H1 (cell line): ENCODE results near the gene SEMA6A. TPM values are rescaled to one million over a fixed set of nuclear protein-coding genes. Genes with fewer than 3 reads are reported as not detected.

Experiments
- CTCF ChIA-PET: fragments of 300-600 bp; sonication (Branson Sonifier 250); formaldehyde crosslinking; loops from one replicate; lab custom pipeline; 2021; ENCODE audit not compliant: partially characterized antibody; lab: Charles Lee
- POLR2A ChIA-PET: fragments of 300-600 bp; sonication (Branson Sonifier 250); formaldehyde crosslinking; loops from one replicate; lab custom pipeline; 2021; ENCODE audit warnings: inconsistent platforms; ENCODE audit not compliant: partially characterized antibody; lab: Charles Lee
- DNase-seq, 2 experiments: peaks; one replicate each; pipeline versions ENCODE4 v3.0.0 to v3.0.0-alpha.2; 2010 to 2022; ENCODE audit warnings: low spot score in 2 of 2, low read depth in 1 of 2, mixed read lengths in 1 of 2
- FAIRE-seq: peaks from 2 replicates; lab custom pipeline; 2011; peaks lifted over from hg19 to GRCh38; lab: Jason Lieb, UNC
- H2AFZ ChIP-seq: 2 replicates; pipeline ENCODE4 v1.8.1; 2012; ENCODE audit warnings: low read length, inconsistent platforms
- H2AK5ac ChIP-seq: 2 replicates; pipeline ENCODE4 v1.6.1; 2013; ENCODE audit warnings: low read depth, low read length
- H2BK120ac ChIP-seq: replicated peaks from 2 replicates; pipeline ENCODE3; 2013; ENCODE audit warnings: low read depth, low read length, inconsistent platforms
- H2BK12ac ChIP-seq: 2 replicates; pipeline ENCODE4 v1.6.1; 2013; ENCODE audit warnings: low read depth, low read length
- H2BK15ac ChIP-seq: 2 replicates; pipeline ENCODE4 v1.6.1; 2013; ENCODE audit warnings: low read length
- H2BK20ac ChIP-seq: 2 replicates; pipeline ENCODE4 v1.6.1; 2013; ENCODE audit warnings: low read length
- H2BK5ac ChIP-seq: 2 replicates; pipeline ENCODE4 v1.6.1; 2013; ENCODE audit warnings: low read depth, low read length
- H3K14ac ChIP-seq: 2 replicates; pipeline ENCODE4 v1.6.1; 2013; ENCODE audit warnings: inconsistent platforms; ENCODE audit not compliant: insufficient read length
- H3K18ac ChIP-seq: 2 replicates; pipeline ENCODE4 v1.6.1; 2013; ENCODE audit warnings: low read length; ENCODE audit errors: extremely low read depth
- H3K23ac ChIP-seq: 2 replicates; pipeline ENCODE4 v1.6.1; 2013; ENCODE audit warnings: inconsistent platforms; ENCODE audit not compliant: insufficient read length
- H3K23me2 ChIP-seq: 2 replicates; pipeline ENCODE4 v1.6.1; 2013; ENCODE audit warnings: low read depth, low read length
- H3K27ac ChIP-seq: 2 replicates; pipeline ENCODE4 v1.6.1; 2011; ENCODE audit warnings: low read depth, low read length, inconsistent platforms
- H3K27me3 ChIP-seq, 4 experiments: replicated peaks in 1 of 4; 1 replicate in 1 of 4; 2 replicates in 3 of 4; pipeline versions ENCODE4 v1.6.1 to v1.8.1; 2011 to 2013; ENCODE audit warnings: low read length in 3 of 4, mild to moderate bottlenecking in 3 of 4, inconsistent platforms in 2 of 4, mixed read lengths in 2 of 4, moderate library complexity in 1 of 4; ENCODE audit not compliant: control insufficient read depth in 3 of 4, insufficient read depth in 3 of 4; ENCODE audit errors: extremely low read depth in 1 of 4
- H3K36me3 ChIP-seq, 4 experiments: 2 replicates each; pipeline versions ENCODE4 v1.6.1 to v1.8.1; 2011 to 2013; ENCODE audit warnings: mild to moderate bottlenecking in 4 of 4, low read length in 3 of 4, moderate library complexity in 2 of 4, control low read depth in 1 of 4, inconsistent platforms in 1 of 4; ENCODE audit not compliant: insufficient read depth in 4 of 4, control insufficient read depth in 2 of 4
- H3K4ac ChIP-seq: replicated peaks from 2 replicates; pipeline ENCODE3; 2013; ENCODE audit warnings: low read length, low read depth, mixed read lengths, inconsistent platforms; ENCODE audit not compliant: insufficient read length
- H3K4me1 ChIP-seq, 4 experiments: replicated peaks in 1 of 4; 1 replicate in 1 of 4; 2 replicates in 3 of 4; pipeline versions ENCODE4 v1.6.1 to v1.8.1; 2011 to 2013; ENCODE audit warnings: low read length in 3 of 4, inconsistent platforms in 2 of 4, mixed read lengths in 1 of 4; ENCODE audit not compliant: insufficient read depth in 4 of 4, control insufficient read depth in 3 of 4
- H3K4me2 ChIP-seq, 2 experiments: 2 replicates each; pipeline versions ENCODE4 v1.6.1 to v1.8.1; 2011 to 2013; ENCODE audit warnings: low read depth in 2 of 2, low read length in 2 of 2, control low read depth in 1 of 2, inconsistent platforms in 1 of 2, mild to moderate bottlenecking in 1 of 2; ENCODE audit not compliant: insufficient read depth in 1 of 2
- H3K4me3 ChIP-seq, 4 experiments: fragments of 200-600, 300-600 bp in 1 of 4; sonication (generic), shearing (Covaris generic), sonication (Bioruptor Twin) in 1 of 4; 2 replicates each; pipeline versions ENCODE4 v1.5.1 to v1.8.1; 2011 to 2016; ENCODE audit warnings: low read length in 4 of 4, low read depth in 3 of 4, control low read depth in 2 of 4, inconsistent platforms in 2 of 4, mild to moderate bottlenecking in 2 of 4, mixed read lengths in 1 of 4, moderate library complexity in 1 of 4; ENCODE audit not compliant: insufficient read depth in 2 of 4; ENCODE audit errors: extremely low read depth in 1 of 4
- H3K56ac ChIP-seq: replicated peaks from 2 replicates; pipeline ENCODE3; 2013; ENCODE audit warnings: low read depth, mild to moderate bottlenecking, mixed read lengths, low read length, inconsistent platforms; ENCODE audit not compliant: insufficient read length
- H3K79me1 ChIP-seq: 2 replicates; pipeline ENCODE4 v1.6.1; 2013; ENCODE audit warnings: low read depth, low read length, control low read depth
- H3K79me2 ChIP-seq, 2 experiments: 2 replicates each; pipeline versions ENCODE4 v1.6.1 to v1.8.1; 2012 to 2013; ENCODE audit warnings: low read length in 2 of 2, mild to moderate bottlenecking in 2 of 2, inconsistent platforms in 1 of 2; ENCODE audit not compliant: insufficient read depth in 2 of 2, control insufficient read depth in 1 of 2
- H3K9ac ChIP-seq, 4 experiments: replicated peaks in 1 of 4; 1 replicate in 1 of 4; 2 replicates in 3 of 4; pipeline versions ENCODE4 v1.6.1 to v1.8.1; 2011 to 2013; ENCODE audit warnings: low read depth in 3 of 4, low read length in 3 of 4, control low read depth in 2 of 4, mild to moderate bottlenecking in 2 of 4, moderate library complexity in 2 of 4, inconsistent platforms in 1 of 4; ENCODE audit errors: extremely low read depth in 1 of 4
- H3K9me3 ChIP-seq, 2 experiments: 2 replicates each; pipeline versions ENCODE4 v1.6.1 to v1.8.1; 2012 to 2013; ENCODE audit warnings: mild to moderate bottlenecking in 2 of 2, moderate library complexity in 2 of 2, control low read depth in 1 of 2, inconsistent platforms in 1 of 2, low read depth in 1 of 2, low read length in 1 of 2, mixed read lengths in 1 of 2; ENCODE audit not compliant: insufficient read depth in 2 of 2
- H4K20me1 ChIP-seq, 2 experiments: replicated peaks in 1 of 2; 2 replicates each; pipeline versions ENCODE3 to v1.8.1; 2011 to 2013; ENCODE audit warnings: inconsistent platforms in 2 of 2, low read length in 2 of 2, mild to moderate bottlenecking in 1 of 2; ENCODE audit not compliant: insufficient read depth in 2 of 2, control insufficient read depth in 1 of 2
- H4K5ac ChIP-seq: 2 replicates; pipeline ENCODE4 v1.6.1; 2013; ENCODE audit warnings: low read length, low read depth, mixed read lengths, inconsistent platforms; ENCODE audit not compliant: insufficient read length
- H4K8ac ChIP-seq: 2 replicates; pipeline ENCODE4 v1.8.0; 2013; ENCODE audit warnings: mild to moderate bottlenecking, moderate library complexity, low read length, inconsistent platforms; ENCODE audit not compliant: insufficient read depth; ENCODE audit errors: extremely low read depth
- H4K91ac ChIP-seq: replicated peaks from 2 replicates; pipeline ENCODE3; 2013; ENCODE audit warnings: low read length, mixed read lengths, inconsistent platforms; ENCODE audit not compliant: insufficient read length
- ATF2 ChIP-seq: IDR thresholded peaks from 2 replicates; pipeline ENCODE4 v1.6.1; 2012; ENCODE audit warnings: low read length, inconsistent platforms
- CBX5 ChIP-seq: fragments of 300-800, 300-1000 bp; sonication (generic); IDR thresholded peaks from 2 replicates; pipeline ENCODE4 v1.7.1; 2016; ENCODE audit warnings: antibody characterized with exemption, low read length, low read depth
- CREB1 ChIP-seq: IDR thresholded peaks from 2 replicates; pipeline ENCODE4 v1.6.1; 2012; ENCODE audit warnings: inconsistent platforms
- GTF2F1 ChIP-seq: IDR thresholded peaks from 2 replicates; pipeline ENCODE4 v1.6.1; 2012; ENCODE audit warnings: low read depth, low read length, improper control_type of control experiment, borderline replicate concordance
- JUND ChIP-seq: IDR thresholded peaks from 2 replicates; pipeline ENCODE4 v1.6.1; 2011; ENCODE audit warnings: mild to moderate bottlenecking, improper control_type of control experiment, low read length
- KDM5A ChIP-seq: fragments of 200-600 bp; IDR thresholded peaks from 2 replicates; pipeline ENCODE4 v1.7.1; 2012; ENCODE audit warnings: mild to moderate bottlenecking, low read length, inconsistent platforms, mixed read lengths
- RAD21 ChIP-seq, 2 experiments: IDR thresholded peaks in 1 of 2; conservative IDR thresholded peaks in 1 of 2; 2 replicates each; pipeline ENCODE4 v1.6.1; 2011; ENCODE audit warnings: low read depth in 2 of 2, low read length in 2 of 2, improper control_type of control experiment in 1 of 2, inconsistent platforms in 1 of 2, mild to moderate bottlenecking in 1 of 2, moderate library complexity in 1 of 2
- RBBP5 ChIP-seq: IDR thresholded peaks from 2 replicates; pipeline ENCODE4 v1.7.1; 2012; ENCODE audit warnings: low read depth, mild to moderate bottlenecking, inconsistent platforms, low read length, moderate library complexity, borderline replicate concordance
- RXRA ChIP-seq: IDR thresholded peaks from 2 replicates; pipeline ENCODE4 v1.6.1; 2011; ENCODE audit warnings: low read depth, mild to moderate bottlenecking, low read length, moderate library complexity; ENCODE audit not compliant: insufficient read depth
- SAP30 ChIP-seq: fragments of 300-600 bp; sonication (generic); IDR thresholded peaks from 2 replicates; pipeline ENCODE4 v1.7.1; 2012; ENCODE audit warnings: low read length, moderate library complexity, mild to moderate bottlenecking, inconsistent platforms; ENCODE audit not compliant: insufficient read depth, insufficient replicate concordance
- WGBS, 2 experiments: shearing (Covaris generic) in 1 of 2; methylation state at CpG; one replicate each; pipeline versions ENCODE4 v1.1.6 to v1.1.7; 2013 to 2015; ENCODE audit warnings: low lambda C conversion rate in 2 of 2, mixed read lengths in 2 of 2, inconsistent platforms in 1 of 2, low coverage in 1 of 2, missing lambda C conversion rate in 1 of 2; ENCODE audit not compliant: insufficient replicate concordance in 2 of 2, insufficient coverage in 1 of 2, insufficient read length in 1 of 2; ENCODE audit errors: extremely low coverage in 1 of 2, missing lambda C conversion rate in 1 of 2; 5-methylcytosine and 5-hydroxymethylcytosine counted together
- polyA plus RNA-seq, 7 experiments: library from polyadenylated mRNA; depleted of rRNA in 3 of 7; stranded (reverse) in 5 of 7; unstranded in 2 of 7; fragments of >200 nt in 5 of 7; fragments of 200-250 nt in 2 of 7; gene quantifications; 1 replicate in 5 of 7; 2 replicates in 1 of 7; 4 replicates in 1 of 7; pipeline versions ENCODE4 v1.2.1 to v1.2.3, GENCODE V29; 2011 to 2013; ENCODE audit warnings: missing spikeins in 2 of 7, mixed read lengths in 2 of 7
- total RNA-seq: library from RNA; stranded (reverse); fragmentation: NEBNext Ultra II Directional; extraction: Animal tissue kit (Norgen Biotek cat#: 25700); gene quantifications from 2 replicates; pipeline ENCODE4 v1.2.1, GENCODE V29; 2021

The SEMA6A gene
- total and polyA plus RNA-seq, 2 of the 8 experiments (the other 6 are each of a cell fraction or from before 2014, with no cell fraction given) = 78.3 to 277 TPM

- Histone ChIP-seq H4K8ac (no peak overlapping the region), H3K18ac (no peak overlapping the region), H3K36me3 (peaks cover 47 to 99% (median 90%) of the 10 kb centered on the region in 4 experiments), H2BK15ac (no peak overlapping the region), H2BK12ac (no peak overlapping the region), H4K91ac (no peak overlapping the region), H4K20me1 (peaks cover 0 to 2% of the 10 kb centered on the region in 2 experiments), H3K14ac (no peak overlapping the region), H2BK120ac (no peak overlapping the region), H3K79me1 (peaks cover 3% of the 10 kb centered on the region; the same call in 1 of the 2 replicates), H3K4me2 (no peak overlapping the region), H3K9me3 (no peaks in the 10 kb centered on the region), H3K23me2 (no peaks in the 10 kb centered on the region), H3K79me2 (no peaks in the 10 kb centered on the region), H3K27ac (no peak overlapping the region), H3K4me1 (no peaks in the 10 kb centered on the region), H3K56ac (no peak overlapping the region), H3K27me3 (no peaks in the 10 kb centered on the region), H4K5ac (no peak overlapping the region), H2AFZ (no peak overlapping the region), H3K4me3 (no peak overlapping the region), H2BK20ac (no peak overlapping the region), H2AK5ac (no peak overlapping the region), H3K23ac (no peak overlapping the region), H3K4ac (no peak overlapping the region), H3K9ac (no peak overlapping the region), H2BK5ac (no peak overlapping the region)
- 90% methylated on average over 4 of the region's 4 CpGs; no CpG with 5 or more reads in 1 of the 2 experiments for WGBS, 2 experiments
- no peak for FAIRE-seq
- CTCF ChIA-PET = interaction anchor here (0.6 to 1.2 kb wide), 2 partner anchors 12 to 36 kb away, joined by 5 read pairs; no protein-coding TSS in a partner anchor
- DNase-seq = no peak
- POLR2A ChIA-PET = no interaction called here
- TF ChIP-seq CREB1 (no peak), JUND (no peak), RBBP5 (no peak), SAP30 (no peak), CBX5 (no peak), KDM5A (no peak), RXRA (no peak), GTF2F1 (no peak), ATF2 (no peak), RAD21 (IDR thresholded peaks at IDR 0.05 in 1 of 2, conservative IDR thresholded peaks at IDR 0.05 in 1 of 2; ENCODE audit: low read depth in 2 of 2, low read length in 2 of 2) (no peak)
These were observed 97.6 kb downstream of the SEMA6A start for GRCh38 chr5:116476897-116477537.
